ENCODE measurements around the gene OR8H2. TPM values are rescaled to one million over a fixed set of nuclear protein-coding genes. Genes with fewer than 3 reads are reported as not detected.
"Not testable (repeated sequence)": the region's sequence is repeated elsewhere in the genome, so short reads cannot be mapped to it uniquely, and the experiment has no call there.

The OR8H2 gene
- total RNA-seq, 1 donor from 2014 or later = not detected

DNA sequence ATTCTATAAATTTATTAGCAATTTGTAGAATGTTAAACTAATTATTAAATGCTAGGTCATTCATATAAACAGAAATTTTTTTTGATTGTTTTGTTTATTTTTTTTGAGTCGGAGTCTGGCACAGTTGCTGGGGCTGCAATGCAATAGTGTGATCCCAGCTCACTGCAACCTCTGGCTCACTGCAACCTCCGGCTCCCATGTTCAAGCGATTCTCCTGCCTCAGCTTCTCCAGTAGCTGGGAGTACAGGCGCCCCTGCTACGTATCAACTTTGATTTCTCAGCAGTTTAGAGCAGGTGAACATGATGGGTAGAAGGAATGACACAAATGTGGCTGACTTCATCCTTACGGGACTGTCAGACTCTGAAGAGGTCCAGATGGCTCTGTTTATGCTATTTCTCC is 18.6 kb downstream of the OR8H2 start, which contains the start of gene OR8H3:
Gene OR8H3, plus strand, starts transcription at position 301 of the 400 bp plus-strand sequence. Its CDS starts 0 bp downstream, at position 301.
- Mint-ChIP-seq H3K27me3 (ENCODE audit: low read depth) (no peaks in the 10 kb centered on the region), H3K27ac (ENCODE audit: unreplicated experiment) (no peak within 1 kb of the TSS), H3K4me1 (ENCODE audit: low read depth) (no peaks in the 10 kb centered on the region), H3K9me3 (ENCODE audit: low read depth) (no peaks in the 10 kb centered on the region), H3K36me3 (ENCODE audit: low read depth) (no peaks in the 10 kb centered on the region), H3K4me3 (ENCODE audit: unreplicated experiment) (no peak within 1 kb of the TSS)
- DNase-seq (ENCODE audit: low spot score) = no peak
- TF ChIP-seq, protein P1, sequence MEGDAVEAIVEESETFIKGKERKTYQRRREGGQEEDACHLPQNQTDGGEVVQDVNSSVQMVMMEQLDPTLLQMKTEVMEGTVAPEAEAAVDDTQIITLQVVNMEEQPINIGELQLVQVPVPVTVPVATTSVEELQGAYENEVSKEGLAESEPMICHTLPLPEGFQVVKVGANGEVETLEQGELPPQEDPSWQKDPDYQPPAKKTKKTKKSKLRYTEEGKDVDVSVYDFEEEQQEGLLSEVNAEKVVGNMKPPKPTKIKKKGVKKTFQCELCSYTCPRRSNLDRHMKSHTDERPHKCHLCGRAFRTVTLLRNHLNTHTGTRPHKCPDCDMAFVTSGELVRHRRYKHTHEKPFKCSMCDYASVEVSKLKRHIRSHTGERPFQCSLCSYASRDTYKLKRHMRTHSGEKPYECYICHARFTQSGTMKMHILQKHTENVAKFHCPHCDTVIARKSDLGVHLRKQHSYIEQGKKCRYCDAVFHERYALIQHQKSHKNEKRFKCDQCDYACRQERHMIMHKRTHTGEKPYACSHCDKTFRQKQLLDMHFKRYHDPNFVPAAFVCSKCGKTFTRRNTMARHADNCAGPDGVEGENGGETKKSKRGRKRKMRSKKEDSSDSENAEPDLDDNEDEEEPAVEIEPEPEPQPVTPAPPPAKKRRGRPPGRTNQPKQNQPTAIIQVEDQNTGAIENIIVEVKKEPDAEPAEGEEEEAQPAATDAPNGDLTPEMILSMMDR (IDR thresholded peaks at IDR 0.05) = no peak

DNA sequence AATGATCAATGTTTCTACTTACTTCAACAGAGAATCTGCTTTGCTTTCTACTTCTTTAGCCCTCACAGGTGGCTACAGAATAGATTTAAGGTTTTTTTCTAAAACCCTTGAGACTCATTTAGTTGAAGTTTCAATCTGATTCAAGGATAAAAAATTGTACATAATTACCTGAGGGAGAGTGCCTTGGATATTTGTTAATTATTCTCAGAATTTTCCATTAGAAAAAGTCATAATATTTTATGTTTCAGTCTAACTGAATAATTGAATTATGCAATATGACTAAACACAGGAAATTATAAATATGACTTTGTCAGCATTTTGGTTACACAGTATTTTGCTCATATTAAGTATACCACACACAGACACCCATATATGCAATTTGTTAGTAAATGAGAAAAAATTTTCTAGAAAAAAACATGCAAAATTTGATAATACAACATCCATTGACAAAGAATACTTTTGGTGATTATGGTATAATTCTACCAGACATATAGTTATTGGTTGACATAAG is 36.7 kb downstream of the OR8H2 start, which contains the start of gene OR8J3:
Gene OR8J3, minus strand, starts transcription at position 51 of the 511 bp plus-strand sequence. CDS start 2,483 bp downstream, outside the sequence.
- no peak for DNase-seq (ENCODE audit: low spot score)
- H3K27ac Mint-ChIP-seq (ENCODE audit: unreplicated experiment) = no peak within 1 kb of the TSS
- H3K4me1 Mint-ChIP-seq (ENCODE audit: low read depth) = no peaks in the 10 kb centered on the region
- H3K9me3 Mint-ChIP-seq (ENCODE audit: low read depth) = peaks cover 9% of the 10 kb centered on the region
- no peaks in the 10 kb centered on the region for H3K36me3 Mint-ChIP-seq (ENCODE audit: low read depth)
- H3K4me3 Mint-ChIP-seq (ENCODE audit: unreplicated experiment) = no peak within 1 kb of the TSS
- TF ChIP-seq, protein P1 (IDR thresholded peaks at IDR 0.05) = no peak
- no peaks in the 10 kb centered on the region for H3K27me3 Mint-ChIP-seq (ENCODE audit: low read depth)

- not testable (repeated sequence) for DNase-seq (ENCODE audit: low spot score); H3K36me3 Mint-ChIP-seq (ENCODE audit: low read depth); H3K4me1 Mint-ChIP-seq (ENCODE audit: low read depth); H3K9me3 Mint-ChIP-seq (ENCODE audit: low read depth); H3K27ac Mint-ChIP-seq (ENCODE audit: unreplicated experiment); H3K4me3 Mint-ChIP-seq (ENCODE audit: unreplicated experiment); H3K27me3 Mint-ChIP-seq (ENCODE audit: low read depth)
Observed at GRCh38 chr11:56143681-56144080, 40.2 kb downstream of the OR8H2 start.

DNA sequence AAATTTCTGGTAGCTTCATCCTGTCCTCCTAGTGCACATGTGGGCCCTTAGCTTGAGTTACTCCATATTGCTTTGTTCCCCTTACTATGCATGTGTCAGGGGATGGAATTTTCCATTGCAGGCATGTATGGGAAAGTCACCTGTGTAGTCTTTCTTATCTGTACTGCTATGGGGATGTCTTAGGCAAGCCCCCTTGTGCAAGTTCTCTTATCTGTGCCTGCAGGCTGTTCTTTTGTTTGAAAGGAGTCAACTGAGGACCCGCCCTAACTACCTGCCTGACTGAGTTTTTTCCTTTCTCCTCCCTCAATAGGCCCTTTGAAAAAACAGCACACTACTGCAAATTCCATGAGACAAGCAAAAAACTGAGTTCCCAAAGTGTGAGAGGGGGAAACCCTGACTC is 47.9 kb downstream of the OR8H2 start:
- Mint-ChIP-seq H3K4me3 (ENCODE audit: unreplicated experiment) (no peak overlapping the region), H3K27me3 (ENCODE audit: low read depth) (no peaks in the 10 kb centered on the region), H3K4me1 (ENCODE audit: low read depth) (no peaks in the 10 kb centered on the region), H3K9me3 (ENCODE audit: low read depth) (peaks cover 49% of the 10 kb centered on the region), H3K36me3 (ENCODE audit: low read depth) (no peaks in the 10 kb centered on the region), H3K27ac (ENCODE audit: unreplicated experiment) (no peak overlapping the region)
- TF ChIP-seq, protein P1 (IDR thresholded peaks at IDR 0.05) = no peak
- no peak for DNase-seq (ENCODE audit: low spot score)

GRCh38 chr11:56152333-56152732 is 48.8 kb downstream of the OR8H2 start:
- Mint-ChIP-seq H3K27ac (ENCODE audit: unreplicated experiment) (no peak overlapping the region), H3K4me3 (ENCODE audit: unreplicated experiment) (no peak overlapping the region), H3K4me1 (ENCODE audit: low read depth) (no peaks in the 10 kb centered on the region), H3K27me3 (ENCODE audit: low read depth) (no peaks in the 10 kb centered on the region), H3K9me3 (ENCODE audit: low read depth) (peaks cover 56% of the 10 kb centered on the region), H3K36me3 (ENCODE audit: low read depth) (no peaks in the 10 kb centered on the region)
- peak; percentile 48 for DNase-seq (ENCODE audit: low spot score)
- TF ChIP-seq, protein P1 (IDR thresholded peaks at IDR 0.05) = no peak

Other genes with a start within 250 kb of the OR8H2 start
- not detected in 3 replicates for gene TRIM51, start 220.4 kb upstream of the OR8H2 start, total RNA-seq
- not detected in 3 replicates for gene OR5W2, start 189.1 kb upstream of the OR8H2 start, total RNA-seq
- not detected in 3 replicates for gene OR5I1, start 167.3 kb upstream of the OR8H2 start, total RNA-seq
- gene OR10AG1, start 133.7 kb upstream of the OR8H2 start, total RNA-seq = not detected in 3 replicates
- gene OR5F1, start 109.1 kb upstream of the OR8H2 start, total RNA-seq = not detected in 3 replicates
- gene OR5AS1, start 76.0 kb upstream of the OR8H2 start, total RNA-seq = not detected in 3 replicates
- not detected in 3 replicates for gene OR8I2, start 10.4 kb upstream of the OR8H2 start, total RNA-seq
- not detected in 3 replicates for gene OR8H3, start 18.7 kb downstream of the OR8H2 start, total RNA-seq
- not detected in 3 replicates for gene OR8J3, start 36.5 kb downstream of the OR8H2 start, total RNA-seq
- gene OR8K5, start 56.6 kb downstream of the OR8H2 start, total RNA-seq = not detected in 3 replicates
- gene OR5J2, start 72.9 kb downstream of the OR8H2 start, total RNA-seq = not detected in 3 replicates
- not detected in 3 replicates for gene OR5T2, start 130.6 kb downstream of the OR8H2 start, total RNA-seq
- not detected in 3 replicates for gene OR5T3, start 148.6 kb downstream of the OR8H2 start, total RNA-seq
- not detected in 3 replicates for gene OR5T1, start 170.5 kb downstream of the OR8H2 start, total RNA-seq
- gene OR8H1, start 188.6 kb downstream of the OR8H2 start, total RNA-seq = not detected in 3 replicates
- not detected in 3 replicates for gene OR8K3, start 211.5 kb downstream of the OR8H2 start, total RNA-seq
- not detected in 3 replicates for gene OR8K1, start 242.4 kb downstream of the OR8H2 start, total RNA-seq